Neuronal stem cell (in vitro differentiated cells): ENCODE results near the gene SNRPA1.

Source experiments
- DNase-seq: peaks from one replicate; pipeline ENCODE4 v3.0.0-alpha.2; 2013; ENCODE audit warnings: low spot score
- H2AFZ ChIP-seq: one replicate; pipeline ENCODE4 v1.6.1; 2013; ENCODE audit warnings: mild to moderate bottlenecking, low read length, inconsistent platforms
- H2AK5ac ChIP-seq: 2 replicates; pipeline ENCODE4 v1.6.1; 2013; ENCODE audit warnings: low read depth, mild to moderate bottlenecking, inconsistent platforms, low read length, moderate library complexity, mixed read lengths
- H2BK120ac ChIP-seq: 2 replicates; pipeline ENCODE4 v1.6.1; 2013; ENCODE audit warnings: low read depth, mild to moderate bottlenecking, inconsistent platforms, low read length, moderate library complexity, mixed read lengths
- H2BK12ac ChIP-seq: one replicate; pipeline ENCODE4 v1.6.1; 2013; ENCODE audit warnings: low read length, inconsistent platforms
- H2BK15ac ChIP-seq: 2 replicates; pipeline ENCODE4 v1.6.1; 2013; ENCODE audit warnings: mild to moderate bottlenecking, low read length, inconsistent platforms, mixed read lengths
- H2BK5ac ChIP-seq: one replicate; pipeline ENCODE4 v1.6.1; 2013; ENCODE audit warnings: inconsistent platforms, mild to moderate bottlenecking, low read length, moderate library complexity
- H3K14ac ChIP-seq: one replicate; pipeline ENCODE4 v1.6.1; 2013; ENCODE audit warnings: low read length, inconsistent platforms
- H3K18ac ChIP-seq: 2 replicates; pipeline ENCODE4 v1.6.1; 2013; ENCODE audit warnings: low read length, inconsistent platforms
- H3K23ac ChIP-seq: 2 replicates; pipeline ENCODE4 v1.6.1; 2013; ENCODE audit warnings: low read depth, mild to moderate bottlenecking, mixed read lengths, low read length, inconsistent platforms; ENCODE audit not compliant: poor library complexity
- H3K27ac ChIP-seq: replicated peaks from 3 replicates; pipeline ENCODE4 v1.5.1; 2013; ENCODE audit warnings: low read length, inconsistent platforms
- H3K27me3 ChIP-seq, 3 experiments: 2 replicates each; pipeline ENCODE4 v1.6.1; 2013; ENCODE audit warnings: low read length in 3 of 3, mild to moderate bottlenecking in 2 of 3, inconsistent platforms in 1 of 3, low read depth in 1 of 3, mixed read lengths in 1 of 3, moderate library complexity in 1 of 3; ENCODE audit not compliant: control insufficient read depth in 3 of 3, insufficient read depth in 3 of 3
- H3K36me3 ChIP-seq, 2 donors: replicated peaks in 1 of 2; 2 replicates each; pipeline ENCODE4 v1.6.1; 2013; ENCODE audit warnings: low read length in 2 of 2; ENCODE audit not compliant: control insufficient read depth in 2 of 2, insufficient read depth in 2 of 2
- H3K4ac ChIP-seq: 2 replicates; pipeline ENCODE4 v1.6.1; 2013; ENCODE audit warnings: inconsistent platforms, mild to moderate bottlenecking, low read length, moderate library complexity
- H3K4me1 ChIP-seq, 2 donors: 1 replicate in 1 of 2; 2 replicates in 1 of 2; pipeline ENCODE4 v1.6.1; 2013; ENCODE audit warnings: low read length in 2 of 2, low read depth in 1 of 2; ENCODE audit not compliant: control insufficient read depth in 2 of 2, insufficient read depth in 1 of 2
- H3K4me2 ChIP-seq: one replicate; pipeline ENCODE4 v1.6.1; 2013; ENCODE audit warnings: mild to moderate bottlenecking, low read length, inconsistent platforms; ENCODE audit not compliant: insufficient read depth, poor library complexity, severe bottlenecking
- H3K4me3 ChIP-seq, 2 donors: 2 replicates each; pipeline ENCODE4 v1.5.1; 2013; ENCODE audit warnings: low read length in 2 of 2, mild to moderate bottlenecking in 2 of 2, inconsistent platforms in 1 of 2, moderate library complexity in 1 of 2
- H3K79me1 ChIP-seq: one replicate; pipeline ENCODE4 v1.6.1; 2013; ENCODE audit warnings: low read depth, mild to moderate bottlenecking, inconsistent platforms, low read length, moderate library complexity
- H3K9ac ChIP-seq: one replicate; pipeline ENCODE4 v1.6.1; 2013; ENCODE audit warnings: mild to moderate bottlenecking, low read depth, low read length, inconsistent platforms; ENCODE audit not compliant: poor library complexity
- H3K9me3 ChIP-seq, 2 donors: replicated peaks in 1 of 2; 2 replicates each; pipeline versions ENCODE3 to v1.6.1; 2013; ENCODE audit warnings: low read length in 2 of 2, mild to moderate bottlenecking in 2 of 2, inconsistent platforms in 1 of 2, low read depth in 1 of 2, mixed read lengths in 1 of 2, moderate library complexity in 1 of 2; ENCODE audit not compliant: control insufficient read depth in 2 of 2, insufficient read depth in 1 of 2
- H4K8ac ChIP-seq: one replicate; pipeline ENCODE4 v1.6.1; 2013; ENCODE audit warnings: low read depth, mild to moderate bottlenecking, inconsistent platforms, low read length, moderate library complexity
- H4K91ac ChIP-seq: one replicate; pipeline ENCODE4 v1.6.1; 2013; ENCODE audit warnings: low read length, low read depth, mild to moderate bottlenecking, inconsistent platforms; ENCODE audit not compliant: poor library complexity
- WGBS, 2 donors: extraction: QIAGEN DNeasy Blood & Tissue Kit; methylation state at CpG; one replicate each; pipeline ENCODE4 v1.1.7; 2013; ENCODE audit warnings: missing lambda C conversion rate in 2 of 2, mixed read lengths in 1 of 2; ENCODE audit not compliant: insufficient read length in 2 of 2, insufficient replicate concordance in 1 of 2; ENCODE audit errors: extremely low coverage in 2 of 2; 5-methylcytosine and 5-hydroxymethylcytosine counted together

Gene SNRPA1

GRCh38 chr15:101325263-101326025, 30.4 kb upstream of the SNRPA1 start:
- Histone ChIP-seq H2BK120ac (no peak overlapping the region), H3K4me3 (no peak overlapping the region), H4K8ac (no peak overlapping the region), H2BK5ac (no peak overlapping the region), H3K4ac (no peak overlapping the region), H3K9me3 (peaks cover 0 to 2% of the 10 kb centered on the region in 2 donors), H2BK12ac (peak overlapping the region; percentile 60), H3K79me1 (no peaks in the 10 kb centered on the region), H2AFZ (no peak overlapping the region), H3K4me2 (no peak overlapping the region), H3K27ac (no peak overlapping the region), H3K4me1 (peaks cover 0 to 2% of the 10 kb centered on the region in 2 donors), H2AK5ac (no peak overlapping the region), H3K9ac (no peak overlapping the region), H3K14ac (peak overlapping the region; percentile 79), H3K18ac (peak overlapping the region; percentile 72), H3K23ac (peak overlapping the region; percentile 58), H3K27me3 (peaks cover 0 to 2% (median 0%) of the 10 kb centered on the region in 3 experiments), H3K36me3 (no peaks in the 10 kb centered on the region), H2BK15ac (no peak overlapping the region), H4K91ac (no peak overlapping the region)
- WGBS, 2 donors: no CpG with 5 or more reads among the region's 19 CpGs
- DNase-seq: no peak

- Histone ChIP-seq H2AK5ac (no peak overlapping the region), H3K79me1 (no peaks in the 10 kb centered on the region), H3K4me3 (no peak overlapping the region), H2AFZ (no peak overlapping the region), H2BK5ac (no peak overlapping the region), H3K14ac (no peak overlapping the region), H3K9me3 (peaks cover 0 to 2% of the 10 kb centered on the region in 2 donors), H3K18ac (no peak overlapping the region), H3K9ac (peak overlapping the region; percentile 2), H3K4me2 (no peak overlapping the region), H3K36me3 (no peaks in the 10 kb centered on the region), H4K8ac (no peak overlapping the region), H4K91ac (no peak overlapping the region), H3K23ac (no peak overlapping the region), H3K4ac (no peak overlapping the region), H2BK120ac (no peak overlapping the region), H3K4me1 (peaks cover 0 to 2% of the 10 kb centered on the region in 2 donors), H2BK12ac (peak overlapping the region; percentile 2), H3K27ac (no peak overlapping the region), H3K27me3 (peaks cover 0 to 2% (median 0%) of the 10 kb centered on the region in 3 experiments), H2BK15ac (no peak overlapping the region)
- no CpG with 5 or more reads among the region's 13 CpGs for WGBS, 2 donors
- DNase-seq: no peak
Measured at GRCh38 chr15:101324524-101325177, 29.6 kb upstream of the SNRPA1 start.

GRCh38 chr15:101323793-101324523, 28.9 kb upstream of the SNRPA1 start:
- H3K4ac ChIP-seq: no peak overlapping the region
- H3K9ac ChIP-seq: peak overlapping the region; percentile 37

More at GRCh38 chr15:101323793-101324523, 28.9 kb upstream of the SNRPA1 start:
- no peak overlapping the region for H3K14ac ChIP-seq
- H4K91ac ChIP-seq: no peak overlapping the region
- no peak overlapping the region for H2AFZ ChIP-seq
- H3K27me3 ChIP-seq: peaks cover 0 to 2% (median 0%) of the 10 kb centered on the region in 3 experiments
- H3K4me2 ChIP-seq: no peak overlapping the region
- peak overlapping the region; percentile 14 for H2AK5ac ChIP-seq
- H3K18ac ChIP-seq: peak overlapping the region; percentile 42
- H2BK12ac ChIP-seq: no peak overlapping the region
- H3K36me3 ChIP-seq: no peaks in the 10 kb centered on the region
- no peaks in the 10 kb centered on the region for H3K79me1 ChIP-seq
- DNase-seq: no peak
- no CpG with 5 or more reads among the region's 21 CpGs for WGBS, 2 donors
- peaks cover 0 to 2% of the 10 kb centered on the region in 2 donors for H3K4me1 ChIP-seq
- no peak overlapping the region for H2BK120ac ChIP-seq
- H2BK15ac ChIP-seq: no peak overlapping the region
- H3K27ac ChIP-seq: no peak overlapping the region
- no peak overlapping the region for H3K23ac ChIP-seq
- no peak overlapping the region for H4K8ac ChIP-seq
- no peak overlapping the region for H3K4me3 ChIP-seq
- H3K9me3 ChIP-seq: peaks cover 0 to 2% of the 10 kb centered on the region in 2 donors
- H2BK5ac ChIP-seq: no peak overlapping the region
